SU-DHL-6 (cell line): Measurements from ENCODE around the gene CSN1S1.

ENCODE experiments used
- H2AFZ ChIP-seq: fragments of 200-600 bp; sonication (generic); 2 replicates; pipeline ENCODE4 v1.6.1; 2014; ENCODE audit warnings: low read depth, mild to moderate bottlenecking, moderate library complexity, mixed read lengths, antibody characterized with exemption, low read length; ENCODE audit not compliant: severe bottlenecking
- H3F3A ChIP-seq: fragments of 200-600 bp; shearing (Covaris generic); 2 replicates; pipeline ENCODE4 v1.6.0; 2016; ENCODE audit warnings: antibody characterized with exemption, mild to moderate bottlenecking; ENCODE audit not compliant: insufficient read depth
- H3K27ac ChIP-seq: fragments of 200-600 bp; sonication (generic); 2 replicates; pipeline ENCODE4 v1.5.1; 2016; ENCODE audit warnings: low read depth, mild to moderate bottlenecking, low read length, moderate library complexity, mixed read lengths
- H3K27me3 ChIP-seq: fragments of 200-600 bp; sonication (generic), shearing (Covaris generic); 2 replicates; pipeline ENCODE4 v1.6.0; 2014; ENCODE audit warnings: mild to moderate bottlenecking, low read length
- H3K36me3 ChIP-seq: fragments of 200-600 bp; sonication (generic); 2 replicates; pipeline ENCODE4 v1.6.1; 2014; ENCODE audit warnings: mild to moderate bottlenecking, low read length, mixed read lengths
- H3K4me2 ChIP-seq: fragments of 300-600, 200-600 bp; shearing (Covaris generic), sonication (generic); 2 replicates; pipeline ENCODE4 v1.6.0; 2014; ENCODE audit warnings: low read length, low read depth, mild to moderate bottlenecking; ENCODE audit not compliant: poor library complexity, severe bottlenecking
- H3K4me3 ChIP-seq: fragments of 200-600 bp; sonication (generic); 2 replicates; pipeline ENCODE4 v1.5.1; 2014; ENCODE audit warnings: antibody characterized with exemption, low read length, mild to moderate bottlenecking, mixed read lengths; ENCODE audit not compliant: insufficient read depth, poor library complexity, severe bottlenecking
- H3K79me2 ChIP-seq: fragments of 200-600 bp; sonication (generic); 2 replicates; pipeline ENCODE4 v1.6.1; 2014; ENCODE audit warnings: mild to moderate bottlenecking, low read length, moderate library complexity; ENCODE audit not compliant: insufficient read depth
- H3K9ac ChIP-seq: fragments of 200-600 bp; sonication (generic); 2 replicates; pipeline ENCODE4 v1.7.0; 2014; ENCODE audit warnings: mild to moderate bottlenecking, low read length
- H3K9me2 ChIP-seq: fragments of 200-600 bp; sonication (generic); replicated peaks from 2 replicates; pipeline ENCODE4 v1.6.1; 2014; ENCODE audit warnings: low read length; ENCODE audit not compliant: insufficient read depth
- H3K9me3 ChIP-seq: fragments of 200-600 bp; sonication (generic); 2 replicates; pipeline ENCODE4 v1.6.1; 2014; ENCODE audit warnings: low read length, mixed read lengths; ENCODE audit not compliant: insufficient read depth
- H4K20me1 ChIP-seq: fragments of 200-600 bp; sonication (generic); 2 replicates; pipeline ENCODE4 v1.6.1; 2014; ENCODE audit warnings: low read depth, mild to moderate bottlenecking, antibody characterized with exemption, low read length, moderate library complexity, mixed read lengths
- EZH2phosphoT487 ChIP-seq: fragments of 200-600 bp; sonication (generic), shearing (Covaris generic); conservative IDR thresholded peaks from 2 replicates; pipeline ENCODE4 v1.6.1; 2018; ENCODE audit warnings: mild to moderate bottlenecking, antibody characterized with exemption, low read length, moderate library complexity, mixed read lengths
- TF ChIP-seq, protein P1 (sequence below): fragments of 200-600 bp; sonication (generic); IDR thresholded peaks from one replicate; pipeline ENCODE4 v1.5.1; 2017; ENCODE audit warnings: antibody characterized with exemption, mild to moderate bottlenecking, low read length, moderate library complexity; ENCODE audit not compliant: insufficient read depth, poor library complexity, severe bottlenecking

Gene CSN1S1

DNA sequence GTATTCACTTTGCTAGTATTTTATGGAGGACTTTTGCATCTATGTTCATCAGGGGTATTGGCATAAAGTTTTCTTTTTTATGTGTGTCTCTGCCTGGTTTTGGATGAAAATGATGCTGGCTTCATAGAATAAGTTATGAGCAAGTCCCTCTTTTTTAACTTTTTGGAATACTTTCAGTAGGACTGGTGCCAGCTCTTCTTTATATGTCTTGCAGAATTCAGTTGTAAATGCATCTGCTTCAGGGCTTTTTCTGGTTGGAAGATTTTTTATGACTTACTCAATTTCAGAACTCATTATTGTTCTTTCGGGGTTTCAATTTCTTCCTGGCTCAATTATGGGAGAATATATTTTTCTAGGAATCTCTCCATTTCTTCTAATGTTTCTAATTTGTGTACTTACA is 43.8 kb downstream of the CSN1S1 start:
- Histone ChIP-seq H3K4me3 (no peak overlapping the region), H3K9me3 (no peaks in the 10 kb centered on the region)
- TF ChIP-seq, protein P1, sequence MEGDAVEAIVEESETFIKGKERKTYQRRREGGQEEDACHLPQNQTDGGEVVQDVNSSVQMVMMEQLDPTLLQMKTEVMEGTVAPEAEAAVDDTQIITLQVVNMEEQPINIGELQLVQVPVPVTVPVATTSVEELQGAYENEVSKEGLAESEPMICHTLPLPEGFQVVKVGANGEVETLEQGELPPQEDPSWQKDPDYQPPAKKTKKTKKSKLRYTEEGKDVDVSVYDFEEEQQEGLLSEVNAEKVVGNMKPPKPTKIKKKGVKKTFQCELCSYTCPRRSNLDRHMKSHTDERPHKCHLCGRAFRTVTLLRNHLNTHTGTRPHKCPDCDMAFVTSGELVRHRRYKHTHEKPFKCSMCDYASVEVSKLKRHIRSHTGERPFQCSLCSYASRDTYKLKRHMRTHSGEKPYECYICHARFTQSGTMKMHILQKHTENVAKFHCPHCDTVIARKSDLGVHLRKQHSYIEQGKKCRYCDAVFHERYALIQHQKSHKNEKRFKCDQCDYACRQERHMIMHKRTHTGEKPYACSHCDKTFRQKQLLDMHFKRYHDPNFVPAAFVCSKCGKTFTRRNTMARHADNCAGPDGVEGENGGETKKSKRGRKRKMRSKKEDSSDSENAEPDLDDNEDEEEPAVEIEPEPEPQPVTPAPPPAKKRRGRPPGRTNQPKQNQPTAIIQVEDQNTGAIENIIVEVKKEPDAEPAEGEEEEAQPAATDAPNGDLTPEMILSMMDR = no peak
- TF ChIP-seq EZH2phosphoT487 = no peak

DNA sequence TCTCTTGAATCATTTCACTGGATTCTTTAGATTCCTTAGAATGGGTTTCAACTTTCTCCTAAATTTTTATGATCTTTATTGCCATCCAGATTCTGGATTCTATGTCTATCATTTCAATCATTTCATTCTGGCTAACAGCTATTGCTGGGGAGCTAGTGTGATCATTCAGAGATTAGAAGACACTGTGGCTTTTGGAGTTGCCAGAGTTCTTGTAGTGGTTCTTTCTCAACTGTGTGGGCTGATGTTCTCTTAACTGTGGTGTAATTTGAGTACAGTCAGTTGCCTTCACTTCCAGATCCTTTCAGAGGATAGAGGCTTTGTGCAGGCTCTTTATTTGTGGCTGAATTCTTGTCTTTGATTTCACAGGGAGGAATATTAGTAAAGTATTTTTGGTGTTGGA is 46.7 kb downstream of the CSN1S1 start:
- no peaks in the 10 kb centered on the region for H3F3A ChIP-seq
- H3K4me3 ChIP-seq = no peak overlapping the region
- no peaks in the 10 kb centered on the region for H3K36me3 ChIP-seq
- H3K27ac ChIP-seq = no peak overlapping the region
- H3K9me3 ChIP-seq = no peaks in the 10 kb centered on the region
- no peaks in the 10 kb centered on the region for H3K27me3 ChIP-seq
- H2AFZ ChIP-seq = no peak overlapping the region
- TF ChIP-seq, protein P1 = no peak
- no peak overlapping the region for H3K4me2 ChIP-seq
- no peaks in the 10 kb centered on the region for H4K20me1 ChIP-seq
- H3K9ac ChIP-seq = no peak overlapping the region
- no peaks in the 10 kb centered on the region for H3K79me2 ChIP-seq
- H3K9me2 ChIP-seq = no peaks in the 10 kb centered on the region

More for the DNA sequence above, 43.8 kb downstream of the CSN1S1 start:
- no peak overlapping the region for H3K27ac ChIP-seq
- H4K20me1 ChIP-seq = no peaks in the 10 kb centered on the region
- no peaks in the 10 kb centered on the region for H3F3A ChIP-seq
- no peaks in the 10 kb centered on the region for H3K36me3 ChIP-seq
- H3K27me3 ChIP-seq = no peaks in the 10 kb centered on the region
- H2AFZ ChIP-seq = no peak overlapping the region
- H3K79me2 ChIP-seq = no peaks in the 10 kb centered on the region
- no peak overlapping the region for H3K9ac ChIP-seq
- H3K4me2 ChIP-seq = no peak overlapping the region
- no peaks in the 10 kb centered on the region for H3K9me2 ChIP-seq

DNA sequence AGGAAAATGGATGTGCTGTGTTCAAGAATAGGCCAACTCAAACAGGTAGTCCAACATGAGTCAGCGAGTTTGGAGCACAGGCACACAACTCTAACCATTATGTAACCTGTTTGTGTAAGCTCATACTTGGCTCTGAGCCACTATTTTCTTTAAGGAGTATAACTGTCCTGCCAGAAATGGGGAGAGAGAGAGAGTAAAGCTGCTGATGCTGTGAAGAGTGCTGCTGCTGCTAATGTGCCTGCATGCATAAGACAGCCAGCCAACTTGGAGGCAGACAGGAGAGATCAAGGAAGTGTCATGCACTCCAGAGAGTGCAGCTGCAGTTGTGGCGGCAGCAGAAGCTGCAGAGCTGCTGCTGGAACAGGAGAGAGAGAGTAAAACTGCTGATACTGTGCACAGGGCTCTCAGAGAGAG is 53.2 kb downstream of the CSN1S1 start:
- H3K4me2 ChIP-seq = no peak overlapping the region
- H3K36me3 ChIP-seq = no peaks in the 10 kb centered on the region
- no peak overlapping the region for H3K27ac ChIP-seq
- H3K9me3 ChIP-seq = no peaks in the 10 kb centered on the region
- no peaks in the 10 kb centered on the region for H3K27me3 ChIP-seq
- H4K20me1 ChIP-seq = no peaks in the 10 kb centered on the region
- no peak overlapping the region for H2AFZ ChIP-seq
- H3K79me2 ChIP-seq = no peaks in the 10 kb centered on the region
- no peak overlapping the region for H3K4me3 ChIP-seq
- TF ChIP-seq, protein P1 = no peak
- TF ChIP-seq EZH2phosphoT487 = no peak
- H3K9me2 ChIP-seq = no peaks in the 10 kb centered on the region
- no peak overlapping the region for H3K9ac ChIP-seq
- H3F3A ChIP-seq = no peaks in the 10 kb centered on the region

DNA sequence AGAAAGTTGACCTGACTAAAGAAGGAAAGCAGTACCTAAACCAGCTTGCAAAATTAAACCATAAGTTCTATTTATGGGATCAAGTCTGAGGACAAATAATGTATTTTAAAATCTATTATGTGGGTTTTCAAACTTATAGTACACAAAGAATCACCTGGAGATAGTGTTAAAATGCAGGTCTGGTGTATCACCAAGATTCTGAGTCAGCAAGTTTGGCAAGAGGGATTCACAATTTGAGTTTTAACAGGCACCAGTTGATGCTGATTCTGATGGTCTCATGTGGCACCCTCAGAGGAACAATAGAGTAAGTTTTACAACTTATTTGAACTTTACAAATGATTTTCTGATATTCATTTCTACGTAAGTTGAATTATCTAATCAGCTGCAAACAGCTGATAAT is 55.8 kb downstream of the CSN1S1 start:
- H3K36me3 ChIP-seq = no peaks in the 10 kb centered on the region
- H3F3A ChIP-seq = no peaks in the 10 kb centered on the region
- H3K9me3 ChIP-seq = no peaks in the 10 kb centered on the region
- no peak overlapping the region for H3K27ac ChIP-seq
- TF ChIP-seq EZH2phosphoT487 = no peak
- TF ChIP-seq, protein P1 = no peak
- no peak overlapping the region for H2AFZ ChIP-seq
- no peak overlapping the region for H3K4me3 ChIP-seq
- no peak overlapping the region for H3K9ac ChIP-seq
- H3K27me3 ChIP-seq = no peaks in the 10 kb centered on the region
- H3K4me2 ChIP-seq = no peak overlapping the region
- no peaks in the 10 kb centered on the region for H4K20me1 ChIP-seq
- no peaks in the 10 kb centered on the region for H3K9me2 ChIP-seq
- no peaks in the 10 kb centered on the region for H3K79me2 ChIP-seq
